ENCODE data around the gene DNAJB1.

- TF ChIP-seq CTCF (IDR thresholded peaks at IDR 0.05) (no peak), POLR2A (IDR thresholded peaks at IDR 0.05) (no peak)
These were observed 37.5 kb downstream of the DNAJB1 start for GRCh38 chr19:14480700-14481079.

Measured in testis (tissue), 2 donors.